GM20000 (cell line): ENCODE data around the gene AVPI1.

ENCODE experiments used
- DNase-seq: peaks from one replicate; pipeline ENCODE4 v3.0.0; 2012; ENCODE audit warnings: low spot score
- CTCF ChIP-seq: IDR thresholded peaks from 2 replicates; pipeline ENCODE4 v1.5.1; 2012; ENCODE audit warnings: mild to moderate bottlenecking, control low read depth; ENCODE audit errors: extremely low read depth, missing control alignments

AVPI1 gene

GRCh38 chr10:97726636-97727178 is 39.7 kb upstream of the AVPI1 start:
- no peak for TF ChIP-seq CTCF
- DNase-seq: no peak

- no peak for DNase-seq
- no peak for TF ChIP-seq CTCF
Observed at GRCh38 chr10:97724341-97724941, 37.4 kb upstream of the AVPI1 start.

GRCh38 chr10:97723001-97723400 is 36.0 kb upstream of the AVPI1 start:
- no peak for TF ChIP-seq CTCF
- no peak for DNase-seq

- no peak for TF ChIP-seq CTCF
- no peak for DNase-seq
Observed at GRCh38 chr10:97721871-97722780, 35.1 kb upstream of the AVPI1 start.

GRCh38 chr10:97719602-97720001 is 32.6 kb upstream of the AVPI1 start:
- DNase-seq: no peak
- TF ChIP-seq CTCF: no peak

- DNase-seq: no peak
- no peak for TF ChIP-seq CTCF
Observed at GRCh38 chr10:97718659-97719142, 31.7 kb upstream of the AVPI1 start.

- no peak for DNase-seq
- no peak for TF ChIP-seq CTCF
Observed at GRCh38 chr10:97718178-97718577, 31.1 kb upstream of the AVPI1 start.
